ENCODE results near the gene LGI1. TPM values are rescaled to one million over a fixed set of nuclear protein-coding genes. Genes with fewer than 3 reads are reported as not detected.

LGI1 gene
- total RNA-seq, 4 donors from 2014 or later: 0.19 TPM; not detected in 3

DNA sequence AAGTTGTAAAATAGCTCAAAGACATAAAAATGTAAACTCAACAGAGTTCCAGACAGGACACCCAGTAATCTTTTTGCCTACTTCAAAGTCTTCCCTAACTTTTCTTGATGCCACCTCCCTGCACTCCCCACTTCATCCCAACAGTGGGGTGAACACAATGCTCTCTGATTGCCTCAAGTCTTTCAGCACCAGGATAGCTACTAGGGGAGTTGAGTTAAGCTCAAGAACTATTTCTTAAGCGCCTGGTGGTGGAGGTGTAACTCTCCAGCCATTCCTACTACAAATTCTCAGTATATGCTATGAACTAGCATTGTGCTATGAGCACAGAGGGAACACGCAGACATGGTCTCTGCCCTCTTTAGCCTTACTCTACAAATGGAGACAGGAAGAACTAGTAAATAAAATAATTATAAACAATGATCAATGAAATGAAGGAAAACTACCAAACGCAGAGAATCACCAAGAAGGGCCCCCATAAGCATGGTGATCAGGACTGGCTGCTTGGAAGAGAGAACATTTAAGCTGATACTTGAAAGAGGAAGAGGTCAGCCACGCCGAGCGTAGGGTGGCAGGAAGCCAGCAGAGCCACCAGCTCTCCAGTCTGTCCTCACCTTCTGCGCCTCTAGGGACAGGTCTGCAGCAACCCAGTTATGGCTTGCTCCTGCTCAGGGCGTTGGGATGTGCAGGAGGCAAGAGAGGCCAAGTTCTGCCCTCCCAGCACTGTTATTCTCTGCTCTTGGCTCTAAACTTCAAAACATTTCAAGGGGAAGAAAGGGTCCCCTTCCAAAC is 38.6 kb upstream of the LGI1 start:
- DNase-seq (ENCODE audit: low spot score) (no peak), ATAC-seq (ENCODE audit: low FRiP score) (no peak)
- TF ChIP-seq, protein P1, sequence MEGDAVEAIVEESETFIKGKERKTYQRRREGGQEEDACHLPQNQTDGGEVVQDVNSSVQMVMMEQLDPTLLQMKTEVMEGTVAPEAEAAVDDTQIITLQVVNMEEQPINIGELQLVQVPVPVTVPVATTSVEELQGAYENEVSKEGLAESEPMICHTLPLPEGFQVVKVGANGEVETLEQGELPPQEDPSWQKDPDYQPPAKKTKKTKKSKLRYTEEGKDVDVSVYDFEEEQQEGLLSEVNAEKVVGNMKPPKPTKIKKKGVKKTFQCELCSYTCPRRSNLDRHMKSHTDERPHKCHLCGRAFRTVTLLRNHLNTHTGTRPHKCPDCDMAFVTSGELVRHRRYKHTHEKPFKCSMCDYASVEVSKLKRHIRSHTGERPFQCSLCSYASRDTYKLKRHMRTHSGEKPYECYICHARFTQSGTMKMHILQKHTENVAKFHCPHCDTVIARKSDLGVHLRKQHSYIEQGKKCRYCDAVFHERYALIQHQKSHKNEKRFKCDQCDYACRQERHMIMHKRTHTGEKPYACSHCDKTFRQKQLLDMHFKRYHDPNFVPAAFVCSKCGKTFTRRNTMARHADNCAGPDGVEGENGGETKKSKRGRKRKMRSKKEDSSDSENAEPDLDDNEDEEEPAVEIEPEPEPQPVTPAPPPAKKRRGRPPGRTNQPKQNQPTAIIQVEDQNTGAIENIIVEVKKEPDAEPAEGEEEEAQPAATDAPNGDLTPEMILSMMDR (IDR thresholded peaks at IDR 0.05): no peak

DNA sequence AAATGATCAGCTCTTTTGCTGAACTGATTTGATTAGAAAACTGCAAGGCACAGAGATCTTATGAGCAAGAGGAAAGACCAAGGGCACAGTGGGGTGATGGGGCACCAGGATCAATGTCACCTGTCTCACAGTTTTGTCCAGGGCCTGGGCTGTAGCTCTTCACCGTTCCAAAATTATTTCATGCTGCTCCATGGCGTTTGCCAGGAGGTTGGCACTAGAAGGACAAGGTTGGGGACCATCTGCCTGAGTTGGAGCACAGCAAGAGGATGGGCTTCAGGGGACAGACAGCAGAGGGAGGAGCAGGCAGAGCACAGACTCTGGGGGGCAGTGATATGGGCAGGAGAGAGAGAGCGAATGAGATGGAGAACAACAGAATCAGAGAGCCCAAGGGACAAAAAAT is 37.8 kb upstream of the LGI1 start:
- ATAC-seq (ENCODE audit: low FRiP score): no peak
- TF ChIP-seq, protein P1 (IDR thresholded peaks at IDR 0.05): no peak
- no peak for DNase-seq (ENCODE audit: low spot score)

DNA sequence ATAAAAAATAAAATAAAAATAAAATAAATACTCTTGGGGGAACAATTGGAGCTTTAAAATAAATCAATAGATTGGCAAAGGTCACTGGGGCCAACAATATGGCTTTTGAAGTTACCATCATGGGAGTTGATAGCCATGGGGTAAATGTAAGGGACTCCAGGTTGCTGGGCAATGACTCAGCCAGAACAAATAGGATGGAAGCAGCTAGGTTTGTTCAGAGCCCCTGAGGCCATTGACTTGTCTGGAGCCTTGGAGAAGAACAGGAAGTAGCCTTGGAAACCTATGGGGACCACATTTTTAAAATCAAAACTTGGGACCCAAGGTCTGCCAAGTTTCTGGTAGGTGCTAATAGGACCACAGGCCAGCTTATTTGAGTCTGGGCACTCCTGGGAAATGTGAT is 35.2 kb upstream of the LGI1 start:
- no peak for ATAC-seq (ENCODE audit: low FRiP score)

DNA sequence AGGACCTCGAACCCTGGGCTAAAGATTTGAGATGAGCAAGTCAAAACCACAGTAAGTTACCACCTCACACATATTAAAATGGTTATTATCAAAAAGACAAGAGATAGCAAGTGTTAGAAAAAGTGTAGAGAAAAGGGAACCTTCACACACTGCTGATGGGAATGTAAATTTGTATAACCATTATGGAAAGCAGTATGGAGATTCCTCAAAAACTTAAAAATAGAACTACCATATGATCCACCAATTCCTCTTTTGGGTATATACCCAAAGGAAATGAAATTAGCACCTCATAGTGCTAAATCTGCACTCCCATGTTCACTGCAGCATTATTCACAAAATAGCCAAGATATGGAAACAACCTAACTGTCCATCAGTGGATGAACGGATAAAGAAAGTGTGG is 34.6 kb upstream of the LGI1 start:
- ATAC-seq (ENCODE audit: low FRiP score) (no peak), DNase-seq (ENCODE audit: low spot score) (no peak)
- TF ChIP-seq, protein P1 (IDR thresholded peaks at IDR 0.05): no peak

More for the DNA sequence above, 35.2 kb upstream of the LGI1 start:
- DNase-seq (ENCODE audit: low spot score): no peak
- TF ChIP-seq, protein P1 (IDR thresholded peaks at IDR 0.05): no peak

DNA sequence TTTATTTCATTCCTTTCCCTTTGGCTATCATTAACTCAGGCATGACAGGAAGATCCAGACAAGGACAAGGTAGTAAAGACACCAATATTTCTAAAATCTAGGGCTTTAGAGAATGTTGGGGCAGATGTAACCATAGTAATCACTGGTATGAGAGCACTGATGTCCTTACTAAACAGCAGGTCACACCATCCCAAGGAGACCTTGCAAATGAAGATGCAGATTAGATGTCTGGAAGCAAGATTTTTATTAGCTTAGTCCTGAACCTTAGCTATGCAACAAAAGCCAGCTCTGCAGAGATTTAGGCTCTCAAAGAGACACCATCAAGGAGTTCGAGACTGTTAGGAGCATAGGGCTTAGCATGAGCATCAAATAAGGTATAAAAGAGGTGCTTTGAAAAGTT is 31.7 kb upstream of the LGI1 start:
- TF ChIP-seq, protein P1 (IDR thresholded peaks at IDR 0.05): no peak
- DNase-seq (ENCODE audit: low spot score) (no peak), ATAC-seq (ENCODE audit: low FRiP score) (no peak)

DNA sequence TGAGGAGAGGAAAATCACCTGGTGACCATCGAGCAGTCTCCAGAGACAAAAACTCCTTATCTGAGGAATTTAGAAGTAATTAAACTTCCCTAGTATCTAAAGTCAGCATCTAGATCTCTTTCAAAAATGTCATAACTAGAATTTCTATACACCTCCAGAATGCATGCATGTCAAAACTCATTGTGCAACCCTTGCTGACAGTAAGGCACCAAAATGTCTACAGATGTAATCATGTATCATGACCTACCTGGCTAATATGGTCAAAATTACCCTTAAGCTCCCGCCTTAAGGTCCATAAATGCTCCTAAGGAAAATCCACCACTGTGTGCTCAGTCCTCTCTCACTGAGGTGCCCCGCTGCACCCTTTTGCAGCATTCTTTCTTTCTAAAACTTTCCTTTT is 16.4 kb upstream of the LGI1 start:
- DNase-seq (ENCODE audit: low spot score): no peak
- TF ChIP-seq, protein P1 (IDR thresholded peaks at IDR 0.05): no peak
- no peak for ATAC-seq (ENCODE audit: low FRiP score)
